T-helper 1 cell (primary cell): ENCODE results near the gene NAV3.

ENCODE experiments used
- DNase-seq, 5 donors: peaks; one replicate each; pipeline ENCODE4 v3.0.0-alpha.2; 2012 to 2020
- total RNA-seq, 4 donors: gene quantifications; one replicate each; lab custom pipeline; 2026; lab: John Stamatoyannopoulos, UW

Gene NAV3, protein sequence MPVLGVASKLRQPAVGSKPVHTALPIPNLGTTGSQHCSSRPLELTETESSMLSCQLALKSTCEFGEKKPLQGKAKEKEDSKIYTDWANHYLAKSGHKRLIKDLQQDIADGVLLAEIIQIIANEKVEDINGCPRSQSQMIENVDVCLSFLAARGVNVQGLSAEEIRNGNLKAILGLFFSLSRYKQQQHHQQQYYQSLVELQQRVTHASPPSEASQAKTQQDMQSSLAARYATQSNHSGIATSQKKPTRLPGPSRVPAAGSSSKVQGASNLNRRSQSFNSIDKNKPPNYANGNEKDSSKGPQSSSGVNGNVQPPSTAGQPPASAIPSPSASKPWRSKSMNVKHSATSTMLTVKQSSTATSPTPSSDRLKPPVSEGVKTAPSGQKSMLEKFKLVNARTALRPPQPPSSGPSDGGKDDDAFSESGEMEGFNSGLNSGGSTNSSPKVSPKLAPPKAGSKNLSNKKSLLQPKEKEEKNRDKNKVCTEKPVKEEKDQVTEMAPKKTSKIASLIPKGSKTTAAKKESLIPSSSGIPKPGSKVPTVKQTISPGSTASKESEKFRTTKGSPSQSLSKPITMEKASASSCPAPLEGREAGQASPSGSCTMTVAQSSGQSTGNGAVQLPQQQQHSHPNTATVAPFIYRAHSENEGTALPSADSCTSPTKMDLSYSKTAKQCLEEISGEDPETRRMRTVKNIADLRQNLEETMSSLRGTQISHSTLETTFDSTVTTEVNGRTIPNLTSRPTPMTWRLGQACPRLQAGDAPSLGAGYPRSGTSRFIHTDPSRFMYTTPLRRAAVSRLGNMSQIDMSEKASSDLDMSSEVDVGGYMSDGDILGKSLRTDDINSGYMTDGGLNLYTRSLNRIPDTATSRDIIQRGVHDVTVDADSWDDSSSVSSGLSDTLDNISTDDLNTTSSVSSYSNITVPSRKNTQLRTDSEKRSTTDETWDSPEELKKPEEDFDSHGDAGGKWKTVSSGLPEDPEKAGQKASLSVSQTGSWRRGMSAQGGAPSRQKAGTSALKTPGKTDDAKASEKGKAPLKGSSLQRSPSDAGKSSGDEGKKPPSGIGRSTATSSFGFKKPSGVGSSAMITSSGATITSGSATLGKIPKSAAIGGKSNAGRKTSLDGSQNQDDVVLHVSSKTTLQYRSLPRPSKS (N-terminal part only)
- total RNA-seq = 0 reads per million in 4 donors

DNA sequence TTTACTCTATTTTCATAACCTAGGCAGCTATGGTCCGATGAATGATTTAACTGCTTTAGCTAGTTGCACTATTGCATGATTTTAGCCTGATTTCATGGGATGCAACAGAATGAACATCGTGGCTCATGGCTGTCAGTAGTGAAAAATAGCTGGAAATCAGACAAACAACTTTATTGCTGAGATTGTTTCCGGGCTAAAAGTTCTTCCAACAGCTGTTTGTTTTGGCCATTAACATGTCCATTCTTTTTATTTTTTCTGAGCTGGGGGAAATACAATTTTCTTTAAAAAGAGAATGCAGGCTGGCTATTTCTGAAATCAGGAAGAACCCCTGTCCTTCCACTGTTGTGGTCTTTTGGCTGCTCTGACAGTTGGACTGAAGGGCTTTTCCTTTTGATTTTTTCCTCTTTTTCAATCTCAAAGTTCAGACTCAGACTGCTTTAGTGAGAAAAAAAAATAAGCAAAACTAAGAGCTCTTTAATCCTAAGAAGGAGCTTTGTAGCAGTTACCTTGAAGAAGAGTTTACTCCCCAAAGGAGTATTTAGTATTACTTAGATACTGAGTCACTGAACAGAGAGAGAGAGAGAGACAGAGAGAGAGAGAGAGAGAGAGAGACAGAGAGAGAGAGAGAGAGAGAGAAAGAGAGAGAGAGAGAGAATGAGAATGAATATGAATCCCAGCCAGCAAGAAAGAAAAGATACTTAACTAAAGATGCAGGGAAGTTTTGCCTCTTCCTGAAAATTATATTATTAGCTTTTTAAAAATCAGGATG, at the start of gene NAV3:
NAV3 (plus strand) TSS at position 312 of the 769 bp plus-strand sequence. CDS start 568 bp downstream, outside the sequence.
- no peak for DNase-seq

DNA sequence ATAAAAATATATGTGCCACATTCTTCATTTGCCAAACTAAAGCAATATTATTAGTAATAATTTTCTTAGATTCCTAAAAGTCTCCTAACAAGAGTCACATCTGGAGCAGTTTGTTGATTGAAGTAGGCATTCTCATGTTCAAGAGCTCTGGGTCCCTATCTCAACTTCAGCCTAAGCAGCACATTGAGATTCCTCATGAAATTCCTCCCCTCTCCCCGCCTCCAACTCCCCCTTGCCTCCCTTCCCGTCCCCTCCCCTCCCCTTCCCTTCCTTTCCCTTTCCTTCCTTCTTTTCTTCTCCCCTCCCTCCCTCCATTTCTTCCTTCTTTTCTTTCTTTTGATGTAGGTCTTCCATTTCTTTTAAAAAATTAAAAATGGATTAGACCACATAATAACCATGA, 48.7 kb upstream of the NAV3 start:
- DNase-seq = no peak

DNA sequence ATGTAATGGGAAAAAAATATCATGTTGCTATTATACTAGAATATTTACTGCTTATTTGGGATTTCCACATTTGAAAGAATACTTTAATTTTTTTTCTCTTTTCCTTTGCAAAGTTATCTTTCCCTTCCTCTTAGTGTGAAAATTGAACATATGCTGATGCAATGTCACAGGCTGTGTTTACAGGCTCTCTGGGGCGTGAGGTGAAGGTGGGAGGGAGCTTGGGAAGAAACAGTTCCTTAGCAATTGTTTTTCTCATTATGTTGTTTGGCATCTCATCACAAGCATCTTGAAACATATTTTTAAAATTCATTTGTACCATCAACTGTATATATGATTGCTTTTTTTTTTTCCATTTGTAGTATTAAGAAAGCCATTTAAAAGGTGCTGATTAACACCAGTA, 47.9 kb upstream of the NAV3 start:
- DNase-seq = no peak

DNA sequence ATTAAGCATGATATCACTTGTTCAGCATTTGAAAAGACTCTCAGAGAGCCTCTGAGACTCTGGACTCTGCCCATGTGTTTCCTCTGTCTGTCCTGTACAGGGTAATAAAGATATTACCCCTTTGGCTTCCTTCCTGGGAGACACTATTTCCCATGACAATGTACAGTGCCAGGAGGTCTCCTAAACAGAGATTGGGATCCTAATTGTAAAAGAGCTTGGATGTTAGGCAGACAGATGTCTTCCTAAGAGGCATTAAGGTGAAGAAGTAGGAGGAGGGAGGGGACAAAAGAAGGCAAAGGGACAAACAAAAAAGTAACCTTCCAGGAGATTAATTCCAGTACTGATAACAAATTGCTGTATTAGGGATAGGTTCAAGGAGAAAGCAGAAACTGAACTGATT, 45.5 kb upstream of the NAV3 start:
- no peak for DNase-seq

DNA sequence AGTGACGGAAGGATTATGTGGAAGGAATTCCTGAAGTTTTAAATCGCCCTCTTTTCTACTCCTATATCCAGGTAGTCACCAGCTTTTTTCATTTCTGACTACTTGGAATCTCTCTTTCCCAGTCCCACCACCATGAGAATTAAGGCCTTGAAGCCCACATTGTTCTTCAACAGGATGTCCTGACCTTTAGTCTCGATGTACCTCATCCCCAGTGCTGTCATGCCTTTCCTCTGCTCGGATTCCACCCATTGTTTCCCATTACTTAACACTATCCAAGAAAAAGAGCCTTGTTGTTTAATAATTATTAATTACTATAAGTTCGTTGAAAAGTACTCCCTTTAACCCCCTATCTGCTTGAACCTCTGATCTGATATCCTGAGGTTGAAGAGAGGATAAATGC, 44.0 kb upstream of the NAV3 start:
- no peak for DNase-seq

DNA sequence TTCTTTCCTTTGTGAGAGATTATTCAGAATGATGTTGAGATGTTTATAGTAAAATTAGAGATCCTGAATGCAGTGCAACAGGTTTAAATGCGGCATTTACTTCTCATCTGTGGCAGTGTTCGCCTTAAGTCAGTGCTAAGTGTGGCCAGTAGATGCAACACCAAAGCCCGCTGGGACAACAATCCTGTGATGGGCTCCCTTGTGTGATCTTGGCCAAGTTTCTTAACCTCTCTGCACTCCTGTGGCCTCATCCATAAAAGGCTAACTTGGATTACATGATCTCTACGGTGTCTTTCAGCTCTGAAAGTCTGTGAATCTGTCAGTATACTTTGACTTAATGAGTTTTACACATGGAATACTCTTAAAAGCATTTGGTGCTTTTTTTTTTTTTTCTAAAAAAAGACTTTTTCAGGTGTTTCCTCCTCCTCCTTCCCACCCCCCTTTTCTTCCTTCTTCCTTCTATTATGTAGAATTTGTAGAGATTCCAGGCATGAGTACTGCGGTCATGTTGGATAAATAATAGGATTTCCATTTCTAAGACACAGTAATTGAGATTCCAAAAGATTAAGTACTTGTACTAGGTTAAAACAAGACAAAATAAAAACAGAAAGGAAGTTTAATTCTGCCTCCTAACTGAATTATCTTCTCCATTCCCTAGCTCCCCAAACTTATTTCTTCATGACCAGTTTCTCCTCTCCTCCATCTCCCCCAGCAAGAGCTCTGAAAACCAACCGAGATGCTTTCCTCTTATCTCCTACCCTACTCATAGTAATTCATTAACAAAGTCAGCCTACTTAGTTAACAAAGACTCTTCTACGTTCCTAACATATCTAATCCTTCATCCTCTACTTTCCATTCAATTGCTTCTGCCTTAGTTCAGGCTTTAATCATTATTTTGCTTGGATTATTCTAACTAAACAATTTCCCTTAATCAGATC, 42.2 kb upstream of the NAV3 start:
- no peak for DNase-seq

DNA sequence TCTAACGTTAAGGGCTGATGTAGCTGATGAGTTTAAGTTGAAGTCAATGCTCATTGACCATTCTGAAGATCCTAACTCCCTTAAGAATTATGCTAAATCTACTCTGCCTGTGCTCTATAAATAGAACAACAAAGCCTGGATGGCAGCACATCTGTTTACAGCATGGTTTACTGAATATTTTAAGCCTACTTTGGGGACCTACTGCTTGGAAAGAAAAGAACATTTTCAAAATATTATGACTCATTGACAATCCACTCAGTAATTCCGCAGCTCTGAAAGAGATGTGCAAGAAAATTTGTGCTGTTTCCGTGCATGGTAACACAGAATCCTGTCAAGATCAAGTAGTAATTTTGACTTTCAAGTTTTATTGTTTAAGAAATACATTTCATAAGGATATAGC, 35.0 kb upstream of the NAV3 start:
- DNase-seq = no peak

DNA sequence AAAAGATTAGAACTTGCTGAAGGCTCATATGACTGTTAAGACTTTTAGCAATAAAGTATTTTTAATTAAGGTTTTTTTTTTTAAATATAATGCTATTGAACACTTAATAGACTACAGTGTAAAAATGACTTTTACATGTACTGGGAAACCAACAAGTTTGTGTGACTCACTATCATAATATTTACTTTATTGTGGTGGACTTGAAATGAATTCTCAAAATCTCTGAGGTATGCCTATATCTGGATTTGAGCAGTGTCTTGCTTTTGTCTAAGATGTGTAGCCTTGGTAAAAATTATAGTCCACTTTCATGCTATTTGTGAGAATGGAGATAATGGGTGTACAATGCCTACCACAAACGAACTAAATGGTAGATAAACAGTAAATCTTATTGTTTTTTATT, 33.9 kb upstream of the NAV3 start:
- DNase-seq = no peak

DNA sequence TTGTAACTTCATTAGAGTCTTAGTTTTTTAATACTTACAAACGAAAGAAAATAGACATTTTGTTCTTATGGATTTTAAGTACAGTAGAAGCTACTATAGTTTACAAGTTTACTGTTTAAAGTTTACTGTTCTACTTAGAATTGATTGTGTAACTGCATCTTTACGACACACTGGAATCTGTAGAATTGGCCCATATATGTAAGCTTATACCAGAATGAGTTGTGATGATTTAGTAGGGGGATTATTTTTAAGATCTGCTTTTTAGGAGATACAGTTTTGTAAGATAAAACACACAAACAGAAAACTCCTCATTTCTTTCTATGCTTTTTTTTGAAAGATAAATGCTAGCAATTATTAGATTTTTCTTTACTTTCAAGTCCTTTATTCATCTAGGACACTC, 30.2 kb upstream of the NAV3 start:
- no peak for DNase-seq

DNA sequence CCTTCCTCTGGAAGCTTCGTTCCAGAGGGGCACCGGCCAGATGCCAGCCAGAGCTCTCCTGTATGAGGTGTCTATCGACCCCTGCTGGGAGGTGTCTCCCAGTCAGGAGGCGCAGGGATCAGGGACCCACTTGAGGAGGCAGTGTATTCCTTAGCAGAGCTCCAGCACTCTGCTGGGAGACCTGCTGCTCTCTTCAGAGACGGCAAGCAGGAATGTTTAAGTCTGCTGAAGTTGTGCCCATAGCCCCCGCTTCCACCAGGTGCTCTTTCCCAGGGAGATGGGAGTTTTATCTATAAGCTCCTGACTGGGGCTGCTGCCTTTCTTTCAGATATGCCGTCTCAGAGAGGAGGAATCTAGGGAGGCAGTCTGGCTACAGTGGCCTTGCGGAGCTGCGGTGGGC, 22.2 kb upstream of the NAV3 start:
- DNase-seq = no peak

DNA sequence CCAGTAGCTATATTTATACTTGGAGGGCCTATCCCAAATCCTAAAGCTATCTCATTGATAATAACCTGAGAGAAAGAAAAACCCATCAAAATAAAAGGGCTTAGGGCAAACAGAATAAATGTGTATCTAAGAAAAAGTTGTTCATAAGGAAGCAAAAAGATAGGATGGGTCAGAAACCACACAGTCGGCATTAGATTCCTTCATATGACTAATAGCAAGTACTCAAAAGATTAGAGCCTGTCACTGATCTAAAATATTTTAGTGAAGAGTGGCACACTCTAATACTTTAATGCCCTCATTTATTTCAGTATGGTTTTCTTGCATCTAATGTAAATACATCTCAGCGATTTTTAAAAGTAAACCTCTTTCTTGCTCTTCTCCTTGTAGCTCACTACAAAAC, 17.1 kb upstream of the NAV3 start:
- DNase-seq = no peak

DNA sequence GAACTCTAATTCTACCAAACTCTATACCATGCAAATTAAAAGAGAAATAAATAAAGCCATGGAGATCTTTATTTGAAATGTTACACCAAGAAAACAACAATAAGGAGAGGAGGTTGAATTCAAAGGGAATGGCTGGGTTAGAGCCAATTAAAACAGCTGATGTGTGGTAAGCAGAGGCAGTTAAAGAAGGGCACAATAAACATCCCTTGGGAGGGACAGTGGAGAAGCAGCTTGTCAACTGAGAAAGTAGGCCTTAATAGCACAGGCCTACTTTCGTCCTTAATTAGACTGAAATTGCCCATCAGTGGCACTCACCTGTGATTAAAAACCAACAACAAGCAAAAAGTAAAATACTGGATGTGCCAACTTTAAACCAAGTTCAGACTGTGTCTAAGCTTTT, 16.3 kb upstream of the NAV3 start:
- no peak for DNase-seq

DNA sequence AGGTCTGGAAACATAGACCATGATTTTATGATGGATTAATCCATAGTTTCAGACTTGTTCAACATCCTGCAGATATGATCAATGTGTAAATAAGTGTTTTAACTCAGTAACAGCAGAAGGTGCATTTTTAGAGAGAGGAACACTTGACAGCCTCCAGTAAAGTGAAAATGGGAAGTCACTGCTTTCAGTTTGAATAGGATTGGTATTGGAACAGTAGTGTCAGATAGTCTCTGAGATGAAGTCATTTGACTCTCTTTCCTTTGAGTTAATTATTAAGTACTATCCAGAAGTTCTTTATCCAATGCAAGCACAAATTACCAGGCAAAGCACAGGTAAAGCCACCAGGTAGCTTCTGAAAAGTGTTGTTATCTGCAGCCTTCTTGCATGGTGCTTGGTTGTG, 14.5 kb upstream of the NAV3 start:
- no peak for DNase-seq

DNA sequence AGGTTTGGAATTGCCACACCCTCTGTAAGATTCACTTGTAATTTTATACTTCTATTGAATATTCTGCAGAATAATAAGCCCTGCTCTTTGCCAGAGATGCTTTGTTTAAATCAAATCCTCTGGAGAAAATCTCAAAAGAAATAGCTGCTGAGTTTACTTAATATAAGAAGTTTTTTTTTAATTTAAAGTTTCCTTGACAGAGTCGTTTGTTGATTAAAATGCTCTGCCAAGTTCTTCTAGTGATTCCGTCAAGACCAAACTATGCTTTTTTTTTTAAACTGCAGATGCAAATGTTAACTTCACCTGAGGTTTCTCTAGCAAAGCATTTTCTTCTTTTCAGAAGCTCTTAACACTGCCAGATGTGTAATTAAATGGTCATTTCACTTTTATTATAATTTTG, 13.4 kb upstream of the NAV3 start:
- no peak for DNase-seq

DNA sequence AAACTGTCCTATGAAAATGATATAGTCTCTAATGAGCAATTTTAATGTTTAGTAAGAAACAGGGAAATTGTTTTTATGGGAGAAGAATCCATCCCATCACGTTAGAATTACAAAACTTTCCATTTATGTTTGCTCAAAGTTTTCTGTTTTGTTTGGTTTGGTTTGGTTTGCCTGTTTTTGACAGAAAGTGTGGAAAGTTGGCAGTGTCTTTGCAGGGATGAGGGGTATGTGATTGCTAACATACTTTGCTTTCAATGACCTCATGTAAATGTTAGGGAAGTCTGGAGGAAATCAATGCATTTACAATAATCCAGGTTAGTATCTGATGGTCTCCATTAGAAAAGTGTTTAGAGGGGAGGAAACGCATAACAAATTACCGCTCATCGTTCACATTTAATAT, 12.3 kb upstream of the NAV3 start:
- no peak for DNase-seq

DNA sequence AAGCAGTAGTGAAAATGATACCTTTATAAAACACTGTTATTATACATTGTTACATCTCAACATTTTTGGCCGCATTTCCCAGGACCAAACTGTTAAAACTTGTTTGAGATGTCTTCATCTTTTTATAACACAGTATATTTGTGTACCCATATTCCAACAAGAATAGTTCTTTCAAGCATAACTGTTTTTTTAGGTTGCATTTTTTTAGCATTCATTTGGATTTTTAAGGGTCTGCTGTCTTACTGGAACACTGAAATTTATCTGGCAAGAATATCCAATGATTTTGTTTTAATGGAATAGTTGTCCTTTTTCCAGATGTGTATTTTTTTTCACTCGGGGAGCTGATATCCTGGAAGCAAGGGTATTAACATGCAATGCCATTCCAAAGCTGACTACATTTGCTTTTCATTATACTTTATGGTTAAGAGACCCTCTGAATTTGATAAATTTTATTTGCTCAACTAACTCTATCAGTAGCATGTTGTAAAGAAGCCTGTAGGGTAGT, 8.9 kb upstream of the NAV3 start:
- no peak for DNase-seq

DNA sequence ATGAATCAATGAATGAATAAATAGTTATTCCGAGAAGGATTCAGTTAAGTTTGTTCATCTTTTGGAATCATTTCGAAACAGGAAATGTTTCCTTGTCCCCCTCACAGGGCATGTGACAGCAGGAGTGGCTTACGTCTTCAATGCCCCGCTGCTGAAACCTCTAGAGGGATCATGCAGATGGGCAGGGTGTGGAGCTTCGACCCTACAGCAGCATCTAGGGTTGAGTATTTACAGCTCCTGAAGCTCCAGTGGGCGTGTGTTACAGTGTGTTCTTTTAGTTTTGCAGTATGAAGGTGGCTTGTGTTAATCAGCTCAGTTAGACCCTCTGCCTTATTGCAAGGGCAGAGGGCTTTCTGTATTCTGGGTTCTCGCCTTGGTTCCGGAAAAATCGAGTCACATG, 2.6 kb downstream of the NAV3 start:
- no peak for DNase-seq

DNA sequence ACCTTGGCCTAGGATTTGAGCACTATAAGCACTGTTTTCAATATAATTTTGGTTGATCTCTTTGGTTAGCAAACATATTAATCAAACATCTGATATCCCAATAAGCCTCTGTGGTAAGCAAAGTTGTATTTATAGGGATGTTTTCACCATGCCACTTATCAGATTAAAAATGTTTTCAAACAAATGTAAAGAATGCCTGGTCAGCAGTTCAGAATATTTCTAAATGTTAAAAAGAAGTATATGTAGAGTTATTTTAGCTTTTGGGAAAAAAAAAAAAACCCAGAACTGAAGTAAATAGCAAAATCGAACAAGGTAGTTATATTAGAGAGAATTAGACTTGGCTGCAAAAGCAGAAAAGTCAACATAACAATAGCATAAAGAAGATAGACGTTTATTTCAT, 3.9 kb downstream of the NAV3 start:
- DNase-seq = no peak

DNA sequence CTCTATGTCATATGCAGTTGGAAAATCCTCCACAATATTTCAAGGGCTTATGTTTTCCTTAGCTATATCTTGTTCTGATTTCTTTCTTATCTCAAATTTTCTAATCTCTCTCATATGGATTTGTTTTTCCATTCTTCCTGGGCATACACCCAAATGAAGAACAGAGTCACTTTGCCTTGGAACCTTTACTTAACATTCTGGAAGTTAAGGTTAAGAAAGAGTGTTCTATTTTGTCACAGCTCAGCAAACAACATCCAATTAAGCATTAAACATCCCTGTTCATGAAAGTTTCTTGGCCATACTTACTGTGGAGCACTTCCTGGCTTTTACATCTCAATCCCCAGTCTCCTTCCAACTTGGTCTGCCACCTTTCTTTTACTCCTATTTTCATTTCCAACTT, 5.3 kb downstream of the NAV3 start:
- DNase-seq = no peak

DNA sequence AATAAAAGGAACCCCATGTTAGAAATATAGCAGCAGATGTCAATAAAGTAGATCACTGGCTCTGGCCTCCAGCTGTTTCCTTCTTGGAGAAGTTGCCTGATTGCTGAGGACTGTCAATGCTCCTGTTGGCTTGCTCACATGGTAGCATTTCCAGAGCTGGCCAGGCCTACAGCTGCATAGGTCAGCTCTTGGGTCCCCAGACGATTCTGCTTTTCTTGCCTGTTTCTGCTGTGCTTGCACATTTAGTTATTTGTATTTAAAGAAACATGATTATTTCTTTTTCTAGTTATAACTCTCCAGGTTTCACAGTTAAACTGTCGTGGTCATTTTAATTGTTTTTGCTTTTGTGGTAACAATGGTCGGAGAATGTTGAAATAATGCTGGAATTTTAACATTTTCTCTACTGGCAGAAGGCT, 7.2 kb downstream of the NAV3 start:
- no peak for DNase-seq

DNA sequence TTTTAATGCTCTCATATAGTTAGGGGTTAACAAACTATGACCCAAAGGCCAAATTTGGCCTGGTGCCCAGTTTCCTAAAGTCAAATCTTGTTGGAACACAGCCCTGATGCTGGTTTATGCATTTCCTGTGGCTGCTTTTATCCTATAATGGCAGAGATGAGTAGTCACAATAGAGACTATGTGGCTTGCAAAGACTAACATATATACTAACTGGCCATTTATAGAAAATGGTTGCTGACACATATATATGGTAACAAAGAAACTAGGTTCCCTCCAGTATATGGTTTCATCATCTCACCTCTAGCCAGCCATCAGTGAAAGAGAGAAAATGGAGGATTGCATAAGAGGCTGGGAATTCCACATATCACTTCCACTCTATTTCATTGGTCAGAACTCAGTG, 10.8 kb downstream of the NAV3 start:
- no peak for DNase-seq
